GM12874 (cell line): ENCODE results near the gene PIEZO2.

Experiments
- TF ChIP-seq, protein P1 (sequence below): IDR thresholded peaks from 2 replicates; pipeline ENCODE4 v1.5.1; 2011; ENCODE audit warnings: low read depth, mild to moderate bottlenecking, control low read depth, low read length, moderate library complexity; ENCODE audit not compliant: insufficient read depth

PIEZO2 gene

DNA sequence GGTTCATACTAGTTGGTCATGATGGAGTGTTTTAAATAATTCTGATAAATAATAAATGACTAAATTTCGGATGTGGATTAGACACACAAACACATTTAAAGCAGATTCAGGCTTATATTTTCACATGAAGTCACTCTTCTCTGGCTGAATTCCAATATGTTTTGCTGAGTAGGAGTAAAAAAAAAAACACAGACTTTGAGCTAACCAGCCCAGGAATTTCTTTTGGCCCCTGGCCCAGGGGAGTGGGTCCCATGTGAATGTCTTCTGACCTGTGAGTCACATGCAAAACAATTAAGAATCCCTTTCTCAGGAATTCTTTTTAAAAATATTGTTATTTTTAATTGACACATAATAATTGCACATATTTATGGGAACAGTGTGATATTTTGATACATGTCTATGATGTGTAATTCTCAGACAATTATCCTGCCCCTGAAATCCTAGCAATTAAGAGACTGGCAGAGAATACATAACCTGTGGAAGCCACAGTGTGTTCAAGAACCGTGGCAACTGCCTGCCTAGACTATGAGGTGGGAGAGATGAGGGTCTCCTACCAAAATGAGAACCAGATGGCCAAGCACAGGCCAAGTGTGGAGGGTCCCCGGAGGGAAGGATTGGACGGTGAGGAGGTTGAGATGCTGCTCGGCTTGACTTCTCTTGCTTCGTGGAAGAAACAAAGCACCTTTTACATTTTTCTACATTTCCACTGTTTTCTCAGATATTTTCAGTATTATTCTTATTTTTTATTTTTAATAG lies 236.4 kb downstream of the PIEZO2 start:
- TF ChIP-seq, protein P1, sequence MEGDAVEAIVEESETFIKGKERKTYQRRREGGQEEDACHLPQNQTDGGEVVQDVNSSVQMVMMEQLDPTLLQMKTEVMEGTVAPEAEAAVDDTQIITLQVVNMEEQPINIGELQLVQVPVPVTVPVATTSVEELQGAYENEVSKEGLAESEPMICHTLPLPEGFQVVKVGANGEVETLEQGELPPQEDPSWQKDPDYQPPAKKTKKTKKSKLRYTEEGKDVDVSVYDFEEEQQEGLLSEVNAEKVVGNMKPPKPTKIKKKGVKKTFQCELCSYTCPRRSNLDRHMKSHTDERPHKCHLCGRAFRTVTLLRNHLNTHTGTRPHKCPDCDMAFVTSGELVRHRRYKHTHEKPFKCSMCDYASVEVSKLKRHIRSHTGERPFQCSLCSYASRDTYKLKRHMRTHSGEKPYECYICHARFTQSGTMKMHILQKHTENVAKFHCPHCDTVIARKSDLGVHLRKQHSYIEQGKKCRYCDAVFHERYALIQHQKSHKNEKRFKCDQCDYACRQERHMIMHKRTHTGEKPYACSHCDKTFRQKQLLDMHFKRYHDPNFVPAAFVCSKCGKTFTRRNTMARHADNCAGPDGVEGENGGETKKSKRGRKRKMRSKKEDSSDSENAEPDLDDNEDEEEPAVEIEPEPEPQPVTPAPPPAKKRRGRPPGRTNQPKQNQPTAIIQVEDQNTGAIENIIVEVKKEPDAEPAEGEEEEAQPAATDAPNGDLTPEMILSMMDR, result no peak

DNA sequence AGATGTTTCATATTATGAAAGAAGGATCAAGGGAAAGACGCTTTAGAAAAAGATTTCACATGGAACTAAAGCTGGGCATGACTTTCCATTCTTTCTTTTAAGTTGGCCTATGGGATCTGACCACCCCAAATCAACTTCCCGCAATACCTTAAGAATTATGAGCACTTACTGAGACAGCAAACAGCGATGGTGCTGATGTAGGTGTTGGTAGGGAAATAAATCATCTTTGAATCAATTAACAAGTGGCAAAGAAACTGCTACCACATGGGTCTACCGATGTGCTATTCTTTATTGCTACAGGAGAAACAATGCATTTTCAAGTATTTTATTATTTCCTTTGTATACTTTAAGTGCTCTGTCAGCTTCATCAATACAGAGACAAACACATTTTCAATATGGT lies 239.6 kb downstream of the PIEZO2 start:
- TF ChIP-seq, protein P1, result no peak

DNA sequence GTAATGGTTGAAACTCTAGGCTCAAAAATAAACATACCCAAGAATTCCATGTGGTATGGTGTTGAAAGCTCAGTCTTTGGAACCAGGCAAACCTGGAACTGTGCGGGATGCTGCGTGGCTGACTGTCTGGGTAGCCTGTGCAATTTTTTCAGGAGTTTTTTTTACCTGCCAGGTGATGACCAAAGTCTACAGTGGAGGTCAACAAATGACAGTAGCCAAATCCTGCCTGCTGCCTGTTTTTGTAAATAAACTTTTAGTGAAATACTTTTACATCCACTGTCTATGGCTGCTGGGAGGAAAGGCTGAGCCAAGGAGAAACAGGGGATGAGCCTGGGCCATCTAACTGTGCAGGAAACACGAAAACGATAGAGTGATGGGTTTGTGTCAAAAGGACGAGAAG lies 240.6 kb downstream of the PIEZO2 start:
- TF ChIP-seq, protein P1, result no peak

DNA sequence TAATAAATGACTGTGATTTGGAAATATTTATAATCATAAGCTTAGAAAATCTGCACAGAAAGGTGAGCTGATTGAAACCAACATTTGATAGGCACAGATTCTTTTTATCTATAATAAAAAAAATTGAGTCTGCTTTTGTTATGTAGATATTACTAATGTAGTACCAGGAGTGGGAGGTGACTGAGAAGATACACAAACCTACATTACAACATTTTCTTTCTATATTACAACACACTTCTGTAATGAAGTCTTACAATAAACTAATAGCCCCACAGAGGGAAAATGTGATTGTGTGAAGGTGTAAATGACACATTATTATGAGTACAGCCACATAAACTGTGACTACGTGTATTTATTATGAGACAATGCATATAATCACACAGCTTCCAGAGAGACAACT lies 241.6 kb downstream of the PIEZO2 start:
- TF ChIP-seq, protein P1, result no peak

DNA sequence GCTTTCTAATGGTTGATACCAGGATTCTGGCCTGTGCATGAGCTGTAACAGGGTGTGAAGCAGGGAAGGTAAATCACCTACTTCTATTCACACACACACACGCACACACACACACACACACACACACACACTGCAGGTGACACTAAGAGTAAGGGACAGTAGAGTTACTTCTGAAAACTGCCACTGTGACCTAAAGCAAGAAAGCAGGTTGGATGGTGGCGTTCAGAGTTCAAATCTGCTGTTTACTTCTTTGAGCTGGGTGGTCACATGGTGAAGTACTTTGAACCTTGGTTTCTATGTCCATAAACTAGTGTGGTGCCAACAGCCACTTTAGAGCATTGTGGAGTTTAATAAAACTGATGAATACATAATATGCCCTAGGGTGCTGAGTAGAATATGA lies 248.0 kb downstream of the PIEZO2 start:
- TF ChIP-seq, protein P1, result no peak

DNA sequence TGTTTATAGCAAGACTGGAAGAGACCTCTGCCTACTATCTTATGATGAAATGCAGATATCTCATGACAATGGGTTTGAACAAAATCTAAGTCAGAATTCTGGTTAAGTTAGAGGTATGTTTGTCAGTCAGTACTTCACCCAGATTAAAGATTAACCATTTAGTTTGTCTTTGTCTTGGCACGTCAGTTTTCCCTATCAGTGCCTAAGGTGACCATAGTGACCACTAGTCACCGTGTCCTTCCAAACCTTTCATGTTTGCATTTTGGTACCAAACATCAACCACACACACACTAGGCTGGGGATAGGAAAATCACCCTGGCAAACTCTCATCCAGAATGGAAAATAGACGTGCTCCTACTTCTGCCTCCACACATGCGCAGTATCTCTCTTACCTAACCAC lies 248.9 kb downstream of the PIEZO2 start:
- TF ChIP-seq, protein P1, result no peak

DNA sequence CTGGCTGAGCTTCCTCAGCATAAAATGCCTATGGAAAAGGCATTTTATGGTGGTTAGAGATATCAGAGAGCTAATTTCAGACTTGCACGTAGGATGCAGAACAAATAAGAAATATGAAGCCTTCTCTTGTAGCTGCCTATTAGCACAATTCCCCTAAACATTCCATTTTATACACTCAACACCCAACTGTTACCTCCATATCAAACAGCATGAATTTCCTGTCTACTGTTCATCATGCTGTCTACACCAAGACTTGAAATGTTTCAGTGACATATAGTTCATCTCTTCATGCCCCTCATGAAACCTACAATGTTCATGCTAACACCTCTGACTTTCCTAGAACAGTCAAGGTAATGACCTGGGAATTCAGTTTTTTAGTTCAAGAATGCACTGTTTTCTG lies 249.9 kb downstream of the PIEZO2 start:
- TF ChIP-seq, protein P1, result no peak
